NOMO-1 (cell line): Measurements from ENCODE around the gene ATG2B.

Source experiments
- DNase-seq, 2 experiments: peaks; one replicate each; lab custom pipeline; 2025; ENCODE audit not compliant: unreplicated experiment in 2 of 2; lab: John Stamatoyannopoulos, UW

Gene ATG2B

DNA sequence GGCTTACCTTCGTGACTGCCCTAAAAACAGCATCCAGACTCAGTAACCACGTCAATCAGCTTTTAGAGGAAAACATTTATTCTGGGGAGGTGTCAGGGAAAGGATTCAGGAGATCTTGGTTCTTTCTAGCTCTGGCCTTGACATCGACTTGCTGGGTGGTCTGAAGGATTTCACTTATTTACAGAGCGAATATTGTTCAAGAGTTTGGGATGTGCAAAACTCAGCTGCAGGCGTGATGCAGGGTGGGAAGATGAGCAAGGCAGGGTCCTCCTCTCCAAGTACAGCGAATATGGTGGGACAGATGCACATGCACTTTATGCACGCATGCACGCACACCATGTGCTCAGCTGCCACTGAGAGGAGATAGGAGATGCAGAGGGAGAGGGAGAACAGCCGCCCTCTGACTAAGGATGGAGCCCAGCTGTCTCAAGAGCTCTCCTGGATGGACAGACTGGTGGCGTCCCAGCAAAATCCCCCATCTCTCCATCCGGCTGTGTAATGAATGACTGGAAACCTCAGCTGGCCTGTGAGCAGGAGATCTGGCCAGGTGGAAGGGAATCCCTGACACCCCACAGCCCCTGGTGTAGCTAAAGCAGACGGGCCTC, 131.5 kb downstream of the ATG2B start:
- DNase-seq, result no peak

DNA sequence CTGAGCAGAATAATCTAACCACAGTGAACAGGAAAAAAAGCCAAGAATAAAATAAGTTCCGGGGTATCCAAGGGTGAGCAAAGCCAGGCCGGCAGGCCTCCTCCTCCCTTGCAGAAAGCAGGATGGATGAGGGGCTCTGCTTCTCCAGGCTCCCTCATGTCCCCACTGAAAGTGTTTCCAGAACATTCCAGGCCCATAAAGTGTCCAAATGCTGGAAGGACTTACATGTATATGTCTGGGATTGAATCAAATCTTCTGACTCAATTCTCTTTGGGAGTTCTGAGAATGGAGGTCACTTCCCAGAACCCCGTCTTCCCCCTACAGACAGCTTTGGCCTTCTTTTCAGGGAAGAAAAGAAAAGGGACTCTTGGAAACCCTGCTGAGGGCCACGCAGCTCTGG, 132.1 kb downstream of the ATG2B start:
- no peak for DNase-seq

- DNase-seq, result no peak
These were observed 133.8 kb downstream of the ATG2B start for GRCh38 chr14:96229315-96229714.
